ENCODE measurements around the gene SLAMF9.
"Not testable (repeated sequence)": the region's sequence is repeated elsewhere in the genome, so short reads cannot be mapped to it uniquely, and the experiment has no call there.

SLAMF9 gene

DNA sequence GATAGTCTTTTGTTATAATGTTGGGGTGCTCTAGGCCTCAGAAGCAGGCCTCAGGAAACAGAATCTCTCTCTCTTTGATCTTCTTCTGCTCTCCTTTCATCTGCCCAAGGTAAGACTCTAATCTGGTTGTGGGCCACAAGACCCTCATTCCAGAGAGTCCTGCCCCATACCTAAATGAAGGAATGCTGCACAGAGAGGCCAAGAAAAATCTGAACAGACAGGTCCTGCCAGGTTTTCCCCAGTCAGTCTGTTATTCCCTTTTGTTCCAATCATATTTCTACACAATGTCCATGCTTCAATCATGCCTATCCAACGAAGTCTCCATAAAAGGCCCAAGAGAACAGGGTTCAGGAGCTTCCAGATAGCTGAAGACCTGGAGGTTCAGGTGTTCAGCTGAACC lies 47.1 kb downstream of the SLAMF9 start:
- DNase-seq (ENCODE audit: low spot score) (no peak), ATAC-seq (ENCODE audit: low read depth) (no peak)
- no peak for TF ChIP-seq CTCF (IDR thresholded peaks at IDR 0.05; ENCODE audit: poor library complexity, severe bottlenecking)
- H3K27me3 ChIP-seq (ENCODE audit: insufficient read depth, poor library complexity, severe bottlenecking): no peaks in the 10 kb centered on the region
- H3K4me1 ChIP-seq (ENCODE audit: insufficient read depth, poor library complexity, severe bottlenecking): peaks cover 15% of the 10 kb centered on the region
- H3K36me3 ChIP-seq (ENCODE audit: low read depth): no peaks in the 10 kb centered on the region
- H3K4me3 ChIP-seq (ENCODE audit: severe bottlenecking): no peak overlapping the region
- H3K9me3 ChIP-seq (ENCODE audit: severe bottlenecking): peaks cover 4% of the 10 kb centered on the region
- H3K27ac ChIP-seq (ENCODE audit: poor library complexity, severe bottlenecking): no peak overlapping the region

DNA sequence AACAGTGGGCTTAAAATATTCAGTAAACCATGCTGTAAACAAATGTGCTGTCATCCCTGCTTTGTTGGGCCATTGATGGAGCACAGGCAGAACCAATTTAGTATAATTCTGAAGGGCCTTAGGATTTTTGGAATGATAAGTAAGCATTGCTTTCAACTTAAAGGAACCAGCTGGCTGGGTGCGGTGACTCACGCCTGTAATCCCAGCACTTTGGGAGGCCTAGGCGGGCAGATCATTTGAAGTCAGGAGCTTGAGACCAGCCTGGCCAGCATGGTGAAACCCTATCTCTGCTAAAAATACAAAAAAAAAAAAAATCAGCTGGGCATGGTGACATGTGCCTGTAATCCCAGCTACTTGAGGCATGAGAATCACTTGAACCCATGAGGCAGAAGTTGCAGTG lies 50.0 kb downstream of the SLAMF9 start:
- not testable (repeated sequence) for H3K27me3 ChIP-seq (ENCODE audit: insufficient read depth, poor library complexity, severe bottlenecking); H3K36me3 ChIP-seq (ENCODE audit: low read depth); H3K27ac ChIP-seq (ENCODE audit: poor library complexity, severe bottlenecking); H3K4me1 ChIP-seq (ENCODE audit: insufficient read depth, poor library complexity, severe bottlenecking); ATAC-seq (ENCODE audit: low read depth); DNase-seq (ENCODE audit: low spot score); H3K9me3 ChIP-seq (ENCODE audit: severe bottlenecking); H3K4me3 ChIP-seq (ENCODE audit: severe bottlenecking)

DNA sequence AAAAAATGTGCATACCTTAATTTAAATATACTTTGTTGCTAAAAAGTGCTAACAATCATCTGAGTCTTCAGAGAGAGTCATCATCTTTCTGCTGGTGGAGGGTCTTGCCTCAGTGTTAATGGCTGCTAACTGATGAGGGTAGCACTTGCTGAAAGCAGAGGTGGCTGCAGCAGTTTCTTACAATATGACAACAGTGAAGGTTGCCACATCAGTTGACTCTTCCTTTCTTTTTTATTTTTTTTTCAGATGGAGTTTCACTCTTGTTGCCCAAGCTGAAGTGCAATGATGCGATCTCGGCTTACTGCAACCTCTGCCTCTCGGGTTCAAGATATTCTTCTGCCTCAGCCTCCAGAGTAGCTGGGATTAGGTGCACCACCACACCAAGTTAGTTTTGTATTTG lies 51.5 kb downstream of the SLAMF9 start:
- TF ChIP-seq CTCF (IDR thresholded peaks at IDR 0.05; ENCODE audit: poor library complexity, severe bottlenecking): no peak
- DNase-seq (ENCODE audit: low spot score) (no peak), ATAC-seq (ENCODE audit: low read depth) (no peak)
- H3K4me1 ChIP-seq (ENCODE audit: insufficient read depth, poor library complexity, severe bottlenecking): peaks cover 7% of the 10 kb centered on the region
- H3K27me3 ChIP-seq (ENCODE audit: insufficient read depth, poor library complexity, severe bottlenecking): no peaks in the 10 kb centered on the region
- peaks cover 4% of the 10 kb centered on the region for H3K9me3 ChIP-seq (ENCODE audit: severe bottlenecking)
- H3K4me3 ChIP-seq (ENCODE audit: severe bottlenecking): no peak overlapping the region
- H3K36me3 ChIP-seq (ENCODE audit: low read depth): no peaks in the 10 kb centered on the region
- no peak overlapping the region for H3K27ac ChIP-seq (ENCODE audit: poor library complexity, severe bottlenecking)
